CD4-positive, alpha-beta T cell (primary cell): ENCODE measurements around the gene ELMOD3. TPM values are rescaled to one million over a fixed set of nuclear protein-coding genes. Genes with fewer than 3 reads are reported as not detected.

ENCODE experiments used
- ATAC-seq: fragments of 200-7000 bp; cut with Tn5 transposase; one replicate; pipeline ENCODE4 v1.10.0; 2022; ENCODE audit warnings: mild to moderate bottlenecking; ENCODE audit not compliant: poor library complexity
- CTCF ChIA-PET: fragments of 350-600 bp; sonication (Branson Sonifier 250); formaldehyde crosslinking; loops from one replicate; lab custom pipeline; 2021; ENCODE audit warnings: antibody characterized with exemption, inconsistent platforms; lab: Charles Lee
- POLR2A ChIA-PET: fragments of 350-600 bp; sonication (Branson Sonifier 250); formaldehyde crosslinking; loops from one replicate; lab custom pipeline; 2021; ENCODE audit warnings: antibody characterized with exemption, inconsistent platforms; lab: Charles Lee
- DNase-seq, 14 experiments: peaks; one replicate each; pipeline ENCODE4 v3.0.0-alpha.2; 2013 to 2020; ENCODE audit warnings: mixed read lengths in 2 of 14
- H3K27ac ChIP-seq, 2 donors: one replicate each; pipeline versions ENCODE4 v1.5.1 to v1.7.0; 2013; ENCODE audit warnings: low read length in 2 of 2, low read depth in 1 of 2, mild to moderate bottlenecking in 1 of 2
- H3K27me3 ChIP-seq, 2 experiments: 1 replicate in 1 of 2; 2 replicates in 1 of 2; pipeline versions ENCODE4 v1.6.1 to v1.7.0; 2013; ENCODE audit warnings: low read length in 2 of 2, control low read depth in 1 of 2, mild to moderate bottlenecking in 1 of 2, moderate library complexity in 1 of 2; ENCODE audit not compliant: insufficient read depth in 2 of 2, control insufficient read depth in 1 of 2
- H3K36me3 ChIP-seq: one replicate; pipeline ENCODE4 v1.6.1; 2013; ENCODE audit warnings: low read length, control low read depth; ENCODE audit not compliant: insufficient read depth
- H3K4me1 ChIP-seq: one replicate; pipeline ENCODE4 v1.6.1; 2013; ENCODE audit warnings: low read length, control low read depth; ENCODE audit not compliant: insufficient read depth
- H3K4me3 ChIP-seq: one replicate; pipeline ENCODE4 v1.5.1; 2013; ENCODE audit warnings: mild to moderate bottlenecking, low read length, moderate library complexity
- H3K9me3 ChIP-seq, 2 experiments: 1 replicate in 1 of 2; 2 replicates in 1 of 2; pipeline versions ENCODE4 v1.6.1 to v1.7.0; 2013; ENCODE audit warnings: low read length in 2 of 2, mild to moderate bottlenecking in 2 of 2, control low read depth in 1 of 2, moderate library complexity in 1 of 2; ENCODE audit not compliant: control insufficient read depth in 1 of 2, insufficient read depth in 1 of 2
- H3K27ac Mint-ChIP-seq: one replicate; pipeline ENCODE4 v1.8.0; 2020; ENCODE audit warnings: mixed read lengths
- H3K27me3 Mint-ChIP-seq: one replicate; pipeline ENCODE4 v1.8.0; 2021; ENCODE audit warnings: mixed read lengths
- H3K36me3 Mint-ChIP-seq: one replicate; pipeline ENCODE4 v1.8.0; 2021; ENCODE audit warnings: low read depth, mixed read lengths
- H3K4me1 Mint-ChIP-seq: one replicate; pipeline ENCODE4 v1.8.0; 2021; ENCODE audit warnings: low read depth, mixed read lengths
- H3K4me3 Mint-ChIP-seq: one replicate; pipeline ENCODE4 v1.8.0; 2020; ENCODE audit warnings: mild to moderate bottlenecking, mixed read lengths
- H3K9me3 Mint-ChIP-seq: one replicate; pipeline ENCODE4 v1.8.0; 2020; ENCODE audit warnings: mixed read lengths
- intact Hi-C, 2 experiments: fragments of 100-400 bp; cut with DNase I in 1 of 2; cut with micrococcal nuclease in 1 of 2; formaldehyde crosslinking; loops; one replicate each; pipeline versions ENCODE4 v1.15.1 to v1.9.0; 2023 to 2025; cut with DNase I, micrococcal nuclease
- total RNA-seq, 174 experiments: library from RNA in 2 of 174; stranded (reverse) in 2 of 174; gene quantifications; one replicate each; pipeline ENCODE4 v1.2.3 and lab custom pipeline; 2021 to 2026
- TF ChIP-seq, protein P1 (sequence below): fragments of 200-600 bp; IDR thresholded peaks from one replicate; pipeline ENCODE4 v1.8.0; 2022; ENCODE audit warnings: antibody characterized with exemption, mild to moderate bottlenecking

The ELMOD3 gene
- total RNA-seq, 2 experiments from 2014 or later, result 13.5 to 15.3 TPM

- DNase-seq, result no peak
- intact Hi-C loops, result no loop called here
- Mint-ChIP-seq H3K36me3 (no peaks in the 10 kb centered on the region), H3K4me1 (peaks cover 34% of the 10 kb centered on the region), H3K9me3 (no peaks in the 10 kb centered on the region), H3K27ac (peak overlapping the region; percentile 27), H3K4me3 (no peak overlapping the region), H3K27me3 (no peaks in the 10 kb centered on the region)
- Histone ChIP-seq H3K27ac (no peak overlapping the region), H3K36me3 (no peaks in the 10 kb centered on the region), H3K4me3 (no peak overlapping the region), H3K9me3 (no peaks in the 10 kb centered on the region), H3K4me1 (peaks cover 36% of the 10 kb centered on the region), H3K27me3 (no peaks in the 10 kb centered on the region)
- CTCF ChIA-PET, result no interaction called here
- POLR2A ChIA-PET, result no interaction called here
- TF ChIP-seq, protein P1, sequence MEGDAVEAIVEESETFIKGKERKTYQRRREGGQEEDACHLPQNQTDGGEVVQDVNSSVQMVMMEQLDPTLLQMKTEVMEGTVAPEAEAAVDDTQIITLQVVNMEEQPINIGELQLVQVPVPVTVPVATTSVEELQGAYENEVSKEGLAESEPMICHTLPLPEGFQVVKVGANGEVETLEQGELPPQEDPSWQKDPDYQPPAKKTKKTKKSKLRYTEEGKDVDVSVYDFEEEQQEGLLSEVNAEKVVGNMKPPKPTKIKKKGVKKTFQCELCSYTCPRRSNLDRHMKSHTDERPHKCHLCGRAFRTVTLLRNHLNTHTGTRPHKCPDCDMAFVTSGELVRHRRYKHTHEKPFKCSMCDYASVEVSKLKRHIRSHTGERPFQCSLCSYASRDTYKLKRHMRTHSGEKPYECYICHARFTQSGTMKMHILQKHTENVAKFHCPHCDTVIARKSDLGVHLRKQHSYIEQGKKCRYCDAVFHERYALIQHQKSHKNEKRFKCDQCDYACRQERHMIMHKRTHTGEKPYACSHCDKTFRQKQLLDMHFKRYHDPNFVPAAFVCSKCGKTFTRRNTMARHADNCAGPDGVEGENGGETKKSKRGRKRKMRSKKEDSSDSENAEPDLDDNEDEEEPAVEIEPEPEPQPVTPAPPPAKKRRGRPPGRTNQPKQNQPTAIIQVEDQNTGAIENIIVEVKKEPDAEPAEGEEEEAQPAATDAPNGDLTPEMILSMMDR, result no peak
- no peak for ATAC-seq
Observed at GRCh38 chr2:85435220-85435958, 80.8 kb downstream of the ELMOD3 start.

DNA sequence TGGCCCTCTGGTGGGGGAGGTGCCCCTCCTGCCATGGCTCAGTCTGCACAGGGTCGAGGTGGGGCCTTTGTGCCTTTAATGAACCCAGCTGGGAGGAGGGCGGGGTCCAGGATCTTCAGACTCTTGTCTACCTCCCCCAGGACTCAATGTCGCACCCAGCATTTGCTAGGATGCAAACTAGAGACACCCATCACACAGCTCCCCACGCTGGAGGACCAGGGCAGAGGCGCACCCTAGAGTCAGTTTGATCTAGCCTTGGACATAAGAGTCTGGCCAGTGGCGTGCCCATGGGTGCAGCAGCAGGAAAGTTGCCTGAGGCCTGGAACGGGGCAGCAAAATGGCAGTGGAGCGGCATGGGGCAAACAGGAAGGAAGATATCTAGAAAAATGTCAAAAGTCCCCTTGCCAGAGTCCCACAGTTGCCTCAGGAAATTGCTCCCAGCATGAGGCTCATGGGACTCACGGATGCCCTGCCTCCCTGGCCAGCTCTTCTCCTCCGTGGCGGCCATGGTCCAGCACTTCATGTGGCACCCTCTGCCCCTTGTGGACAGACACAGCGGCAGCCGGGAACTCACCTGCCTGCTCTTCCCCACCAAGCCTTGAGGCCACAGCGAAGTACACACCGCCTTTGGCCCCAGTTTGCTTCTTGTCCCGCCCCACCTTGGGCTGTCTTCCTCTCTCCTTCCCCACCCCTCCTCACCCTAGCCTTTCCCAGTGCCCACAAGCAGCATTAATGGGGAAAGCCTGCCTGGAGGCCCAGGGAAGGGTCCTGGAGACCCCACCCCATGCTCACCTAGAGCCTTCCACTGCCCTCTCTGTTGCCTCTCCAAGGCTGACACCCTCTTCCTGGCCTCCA lies 81.6 kb downstream of the ELMOD3 start:
- ChIA-PET POLR2A (interaction anchor here (2.4 to 3.1 kb wide), 2 partner anchors 103 to 109 kb away, joined by 17 to 62 read pairs; partner anchors contain the start of genes MAT2A and TGOLN2), CTCF (no interaction called here)
- DNase-seq (peak in 1 of 14 experiments; percentile 28), ATAC-seq (no peak)
- H3K27me3 ChIP-seq, result no peaks in the 10 kb centered on the region
- no peaks in the 10 kb centered on the region for H3K9me3 ChIP-seq
- TF ChIP-seq, protein P1, result no peak
- Mint-ChIP-seq H3K27ac (peak overlapping the region; percentile 91), H3K27me3 (no peaks in the 10 kb centered on the region), H3K36me3 (no peaks in the 10 kb centered on the region), H3K9me3 (no peaks in the 10 kb centered on the region), H3K4me1 (peaks cover 37% of the 10 kb centered on the region), H3K4me3 (peak overlapping the region; percentile 90)
- intact Hi-C loops, result no loop called here
- H3K27ac ChIP-seq, result peak overlapping the region in 1 of 2 donors; percentile 55
- H3K36me3 ChIP-seq, result no peaks in the 10 kb centered on the region
- H3K4me1 ChIP-seq, result peaks cover 39% of the 10 kb centered on the region
- H3K4me3 ChIP-seq, result no peak overlapping the region

DNA sequence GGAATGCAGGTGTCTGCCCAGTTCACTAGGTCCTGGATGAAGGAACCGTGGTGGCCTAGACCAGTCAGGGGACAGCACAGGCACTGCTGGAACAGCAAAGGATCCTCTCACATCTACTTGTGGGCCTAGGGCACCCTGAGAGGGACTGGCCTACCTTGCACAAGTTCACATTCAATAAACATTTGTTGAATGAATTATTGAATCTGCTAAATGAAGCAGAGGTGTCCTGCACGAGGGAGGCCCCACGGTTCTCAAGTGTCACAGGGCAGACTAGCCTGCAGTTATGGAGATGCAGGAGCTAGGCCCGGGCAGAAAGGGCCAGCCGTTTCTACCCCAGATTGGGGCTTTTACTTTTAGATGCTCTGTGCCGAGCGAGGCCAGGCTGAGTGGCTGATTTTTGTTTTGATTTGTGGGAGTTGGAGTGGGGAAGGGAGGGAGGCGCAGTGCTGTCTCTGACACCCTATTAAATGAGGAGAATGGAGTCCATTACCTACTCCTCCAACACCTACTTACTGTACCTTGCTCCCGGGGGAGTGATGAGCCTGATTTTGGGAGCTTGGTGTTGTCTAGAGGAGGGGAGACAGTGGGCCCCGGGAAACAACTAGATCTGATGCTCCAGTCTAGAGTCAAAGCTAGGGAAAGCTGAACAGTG lies 82.4 kb downstream of the ELMOD3 start:
- H3K27ac ChIP-seq, result peak overlapping the region; percentile 50 to 55
- peaks cover 39% of the 10 kb centered on the region for H3K4me1 ChIP-seq
- no peaks in the 10 kb centered on the region for H3K9me3 ChIP-seq
- Mint-ChIP-seq H3K4me1 (peaks cover 37% of the 10 kb centered on the region), H3K4me3 (peak overlapping the region; percentile 90), H3K9me3 (no peaks in the 10 kb centered on the region), H3K27me3 (no peaks in the 10 kb centered on the region), H3K36me3 (no peaks in the 10 kb centered on the region), H3K27ac (peak overlapping the region; percentile 91)
- ATAC-seq (no peak), DNase-seq (peak in 2 of 14 experiments; percentile 15 to 21)
- no peaks in the 10 kb centered on the region for H3K36me3 ChIP-seq
- TF ChIP-seq, protein P1, result no peak
- intact Hi-C loops, result no loop called here
- CTCF ChIA-PET, result interaction anchor here (0.8 to 1.8 kb wide), 3 partner anchors 18 to 200 kb away, joined by 3 to 7 read pairs (median 4); partner anchors contain the start of genes MAT2A and SH2D6
- no peak overlapping the region for H3K4me3 ChIP-seq
- POLR2A ChIA-PET, result interaction anchor here (0.9 to 3.1 kb wide), 14 partner anchors 9 to 669 kb away, joined by 4 to 62 read pairs (median 6); partner anchors contain the start of genes ELMOD3, MAT2A, POLR1A and PTCD3
- H3K27me3 ChIP-seq, result no peaks in the 10 kb centered on the region
